OCI-LY3 (cell line): ENCODE results near the gene EXD2.

Experiments
- H2AFZ ChIP-seq: fragments of 200-600, 300-600 bp; shearing (Covaris generic); 2 replicates; pipeline ENCODE4 v1.6.0; 2014; ENCODE audit warnings: antibody characterized with exemption, low read depth, low read length
- H3K27ac ChIP-seq: fragments of 200-600, 300-600 bp; sonication (generic); 2 replicates; pipeline ENCODE4 v1.5.1; 2014; ENCODE audit warnings: mild to moderate bottlenecking, low read length, moderate library complexity, mixed read lengths
- H3K27me3 ChIP-seq: fragments of 200-600, 300-600 bp; sonication (generic); 2 replicates; pipeline ENCODE4 v1.6.1; 2014; ENCODE audit warnings: low read depth, low read length, mixed read lengths
- H3K36me3 ChIP-seq: fragments of 200-600, 300-600 bp; sonication (generic); replicated peaks from 2 replicates; pipeline ENCODE3; 2014; ENCODE audit warnings: low read depth, low read length, mixed read lengths
- H3K4me1 ChIP-seq: fragments of 300-600, 200-600 bp; sonication (generic); 2 replicates; pipeline ENCODE4 v1.6.1; 2014; ENCODE audit warnings: low read length, mixed read lengths
- H3K4me2 ChIP-seq: fragments of 200-600, 300-600 bp; sonication (generic); 2 replicates; pipeline ENCODE4 v1.6.1; 2014; ENCODE audit warnings: low read length, mixed read lengths
- H3K4me3 ChIP-seq: fragments of 300-600, 200-600 bp; sonication (generic); 2 replicates; pipeline ENCODE4 v1.5.1; 2014; ENCODE audit warnings: antibody characterized with exemption, mild to moderate bottlenecking, low read length, moderate library complexity
- H3K79me2 ChIP-seq: fragments of 300-600, 200-600 bp; shearing (Covaris generic); 2 replicates; pipeline ENCODE4 v1.6.1; 2014; ENCODE audit warnings: mild to moderate bottlenecking, low read length, mixed read lengths
- H3K9ac ChIP-seq: fragments of 300-600, 200-600 bp; shearing (Covaris generic); 2 replicates; pipeline ENCODE4 v1.6.0; 2014; ENCODE audit warnings: mild to moderate bottlenecking, low read length, moderate library complexity
- H3K9me3 ChIP-seq: fragments of 200-600, 300-600 bp; shearing (Covaris generic); 2 replicates; pipeline ENCODE4 v1.6.1; 2014; ENCODE audit warnings: low read length, mixed read lengths; ENCODE audit not compliant: insufficient read depth
- H4K20me1 ChIP-seq: fragments of 200-600, 300-600 bp; sonication (generic); 2 replicates; pipeline ENCODE4 v1.6.1; 2016; ENCODE audit warnings: low read length, mixed read lengths; ENCODE audit not compliant: insufficient read depth
- EZH2phosphoT487 ChIP-seq: fragments of 200-600 bp; shearing (Covaris generic); IDR thresholded peaks from 2 replicates; pipeline ENCODE4 v1.6.1; 2018; ENCODE audit warnings: antibody characterized with exemption, mixed run types, low read depth
- TF ChIP-seq, protein P1 (sequence below): fragments of 200-600, 300-600 bp; sonication (generic); IDR thresholded peaks from 2 replicates; pipeline ENCODE4 v1.5.1; 2014; ENCODE audit warnings: antibody characterized with exemption, low read length, low read depth

The EXD2 gene

DNA sequence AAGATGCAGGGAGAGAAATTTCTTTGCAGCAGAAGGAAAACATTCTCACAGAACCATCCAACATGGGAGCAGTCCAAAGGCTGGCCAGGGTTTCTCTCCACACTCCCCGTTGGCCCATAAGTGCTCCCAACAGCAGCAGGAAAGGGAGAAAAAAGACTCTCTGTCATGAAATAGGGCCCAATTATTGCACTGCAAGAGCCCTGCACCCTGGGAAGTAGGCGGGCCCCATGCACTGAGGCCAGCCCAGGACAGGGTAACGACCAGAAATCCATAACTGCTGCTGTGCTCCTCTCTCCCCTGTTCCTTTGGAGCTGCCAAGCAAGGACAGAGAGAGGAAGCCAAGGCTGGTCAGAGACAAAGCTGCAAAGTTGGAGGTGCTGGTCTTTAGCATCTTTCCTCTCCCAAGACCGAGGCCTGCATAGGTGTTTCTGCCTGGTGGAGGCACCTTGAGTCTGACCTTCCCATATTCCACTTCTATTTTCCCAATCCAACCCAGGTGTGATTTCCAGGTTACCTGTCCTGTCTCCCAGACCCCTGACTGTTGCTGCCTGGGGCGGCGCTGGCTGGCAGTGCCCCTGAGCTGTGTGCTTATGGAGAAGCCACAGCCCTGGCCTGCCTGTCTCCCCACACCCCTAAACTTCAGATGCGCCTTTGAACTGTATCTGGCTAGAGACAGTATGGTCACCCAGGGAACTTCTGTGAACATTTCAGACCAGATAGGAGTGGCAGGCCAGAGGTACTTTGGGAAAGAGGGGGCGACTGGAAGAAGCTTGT lies 75.5 kb downstream of the EXD2 start:
- H3K9me3 ChIP-seq: no peaks in the 10 kb centered on the region

DNA sequence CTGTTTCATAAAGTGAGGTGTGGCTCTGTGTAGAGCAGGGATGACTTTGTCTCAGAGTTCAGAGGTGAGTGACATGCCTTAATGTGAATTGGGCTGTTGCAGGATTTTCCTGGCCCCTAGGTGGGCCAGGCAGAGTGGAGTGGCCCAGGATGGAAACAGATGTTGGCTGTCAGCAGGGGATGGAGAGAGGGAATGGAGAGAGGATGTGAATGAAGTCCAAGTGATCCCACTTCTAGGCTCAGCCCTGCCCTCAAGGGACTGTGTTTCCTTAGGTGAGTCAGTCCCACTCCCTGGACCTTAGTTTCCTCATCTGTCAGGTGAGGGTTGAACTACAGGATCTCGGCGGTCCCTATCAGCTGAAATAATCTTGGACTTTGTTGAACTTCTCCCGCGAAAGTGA lies 76.2 kb downstream of the EXD2 start:
- Histone ChIP-seq H3K27me3 (peaks cover 6% of the 10 kb centered on the region; the same call in 1 of the 2 replicates), H3K4me1 (peaks cover 12% of the 10 kb centered on the region)

More for the DNA sequence above, 75.5 kb downstream of the EXD2 start:
- Histone ChIP-seq H2AFZ (no peak overlapping the region), H3K79me2 (no peaks in the 10 kb centered on the region), H3K36me3 (no peaks in the 10 kb centered on the region), H3K4me2 (no peak overlapping the region), H3K4me3 (no peak overlapping the region), H3K9ac (no peak overlapping the region), H3K27me3 (peaks cover 13% of the 10 kb centered on the region), H3K4me1 (peaks cover 14% of the 10 kb centered on the region), H3K27ac (no peak overlapping the region), H4K20me1 (no peaks in the 10 kb centered on the region)
- no peak for TF ChIP-seq EZH2phosphoT487
- TF ChIP-seq, protein P1, sequence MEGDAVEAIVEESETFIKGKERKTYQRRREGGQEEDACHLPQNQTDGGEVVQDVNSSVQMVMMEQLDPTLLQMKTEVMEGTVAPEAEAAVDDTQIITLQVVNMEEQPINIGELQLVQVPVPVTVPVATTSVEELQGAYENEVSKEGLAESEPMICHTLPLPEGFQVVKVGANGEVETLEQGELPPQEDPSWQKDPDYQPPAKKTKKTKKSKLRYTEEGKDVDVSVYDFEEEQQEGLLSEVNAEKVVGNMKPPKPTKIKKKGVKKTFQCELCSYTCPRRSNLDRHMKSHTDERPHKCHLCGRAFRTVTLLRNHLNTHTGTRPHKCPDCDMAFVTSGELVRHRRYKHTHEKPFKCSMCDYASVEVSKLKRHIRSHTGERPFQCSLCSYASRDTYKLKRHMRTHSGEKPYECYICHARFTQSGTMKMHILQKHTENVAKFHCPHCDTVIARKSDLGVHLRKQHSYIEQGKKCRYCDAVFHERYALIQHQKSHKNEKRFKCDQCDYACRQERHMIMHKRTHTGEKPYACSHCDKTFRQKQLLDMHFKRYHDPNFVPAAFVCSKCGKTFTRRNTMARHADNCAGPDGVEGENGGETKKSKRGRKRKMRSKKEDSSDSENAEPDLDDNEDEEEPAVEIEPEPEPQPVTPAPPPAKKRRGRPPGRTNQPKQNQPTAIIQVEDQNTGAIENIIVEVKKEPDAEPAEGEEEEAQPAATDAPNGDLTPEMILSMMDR: no peak

DNA sequence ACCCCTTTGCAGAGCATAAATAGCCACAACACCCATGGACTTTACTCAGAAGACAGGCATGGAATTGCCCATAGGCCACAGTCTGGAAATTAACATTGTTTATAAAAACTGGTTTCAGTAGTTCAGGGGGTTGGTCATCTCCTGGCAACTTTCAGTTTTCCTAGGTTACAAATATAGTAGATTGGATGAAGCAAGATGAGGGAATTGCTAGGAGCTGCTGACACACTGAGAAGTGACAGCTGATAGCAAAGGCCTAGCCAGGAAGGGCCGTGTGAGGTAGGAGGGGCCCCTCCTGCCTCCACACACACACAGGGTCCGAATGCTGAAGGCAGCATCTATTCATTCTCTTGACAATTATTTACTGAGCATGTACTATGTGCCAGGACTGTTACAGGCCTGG lies 76.9 kb downstream of the EXD2 start:
- Histone ChIP-seq H2AFZ (no peak overlapping the region), H3K79me2 (no peaks in the 10 kb centered on the region), H3K4me1 (peaks cover 11% of the 10 kb centered on the region), H3K4me3 (no peak overlapping the region), H3K4me2 (no peak overlapping the region), H4K20me1 (no peaks in the 10 kb centered on the region), H3K9ac (no peak overlapping the region), H3K27me3 (0 out of 2 replicates have a peak, but pooled peaks cover 3% of the 10 kb centered on the region), H3K36me3 (no peaks in the 10 kb centered on the region), H3K27ac (no peak overlapping the region), H3K9me3 (no peaks in the 10 kb centered on the region)
- no peak for TF ChIP-seq EZH2phosphoT487
- TF ChIP-seq, protein P1: no peak

More for the DNA sequence above, 76.2 kb downstream of the EXD2 start:
- Histone ChIP-seq H3K9ac (no peak overlapping the region), H4K20me1 (no peaks in the 10 kb centered on the region), H3K4me3 (no peak overlapping the region), H2AFZ (no peak overlapping the region), H3K79me2 (no peaks in the 10 kb centered on the region), H3K9me3 (no peaks in the 10 kb centered on the region), H3K27ac (no peak overlapping the region), H3K4me2 (no peak overlapping the region), H3K36me3 (no peaks in the 10 kb centered on the region)
- TF ChIP-seq EZH2phosphoT487: no peak
- TF ChIP-seq, protein P1: no peak

- TF ChIP-seq EZH2phosphoT487: no peak
- TF ChIP-seq, protein P1: no peak
- Histone ChIP-seq H3K9ac (no peak overlapping the region), H2AFZ (no peak overlapping the region)
These were observed 77.5 kb downstream of the EXD2 start for GRCh38 chr14:69268763-69269162.

More at GRCh38 chr14:69268763-69269162, 77.5 kb downstream of the EXD2 start:
- Histone ChIP-seq H3K4me2 (no peak overlapping the region), H3K79me2 (no peaks in the 10 kb centered on the region), H3K36me3 (no peaks in the 10 kb centered on the region), H3K4me1 (peaks cover 6% of the 10 kb centered on the region), H3K9me3 (no peaks in the 10 kb centered on the region), H3K27me3 (0 out of 2 replicates have a peak, but pooled peaks cover 4% of the 10 kb centered on the region), H3K4me3 (no peak overlapping the region), H4K20me1 (no peaks in the 10 kb centered on the region), H3K27ac (no peak overlapping the region)
